SK-N-SH treated with all-trans-retinoic acid at 6 μM for 48 hours (cell line): ENCODE measurements around the gene ANXA3.

Experiments
- ISL1 ChIP-seq: fragments of 250-450 bp; sonication (Bioruptor Pico); IDR thresholded peaks from 2 replicates; pipeline ENCODE4 v2.1.2; 2022; ENCODE audit warnings: mild to moderate bottlenecking, moderate library complexity
- SNAI2 ChIP-seq: fragments of 250-450 bp; sonication (Bioruptor Pico); IDR thresholded peaks from 2 replicates; pipeline ENCODE4 v1.5.0; 2020; ENCODE audit warnings: mild to moderate bottlenecking, moderate library complexity
- TOX ChIP-seq: fragments of 250-450 bp; sonication (Bioruptor Pico); IDR thresholded peaks from 2 replicates; pipeline ENCODE4 v1.8.0; 2021; ENCODE audit warnings: mild to moderate bottlenecking, moderate library complexity, borderline replicate concordance
- ZFP3 ChIP-seq: fragments of 250-450 bp; sonication (Bioruptor Pico); IDR thresholded peaks from 2 replicates; pipeline ENCODE4 v1.5.0; 2020; ENCODE audit warnings: mild to moderate bottlenecking, moderate library complexity
- ZFP30 ChIP-seq: fragments of 450-650 bp; formaldehyde crosslinking; IDR thresholded peaks from 2 replicates; pipeline ENCODE4 v1.5.0; 2022; ENCODE audit warnings: mild to moderate bottlenecking, moderate library complexity
- ZNF70 ChIP-seq: fragments of 450-650 bp; formaldehyde crosslinking; IDR thresholded peaks from 2 replicates; pipeline ENCODE4 v1.5.0; 2020; ENCODE audit warnings: mild to moderate bottlenecking, moderate library complexity

- TF ChIP-seq ZFP30 (CRISPR knock-in tag) (no peak), ZFP3 (CRISPR knock-in tag) (no peak), ZNF70 (CRISPR knock-in tag) (no peak), ISL1 (CRISPR knock-in tag) (no peak), TOX (no peak), SNAI2 (CRISPR knock-in tag) (no peak)
These were observed 69.8 kb downstream of the ANXA3 start for GRCh38 chr4:78621395-78621794.
